HG02840 (cell line): ENCODE results near the gene MLX.
"Not testable (repeated sequence)": the region's sequence is repeated elsewhere in the genome, so short reads cannot be mapped to it uniquely, and the experiment has no call there.

Experiments used
- ATAC-seq: cut with Tn5 transposase; IDR thresholded peaks from one replicate; pipeline ENCODE4 v1.9.1; 2021; ENCODE audit warnings: mild to moderate bottlenecking, moderate library complexity, moderate number of reproducible peaks; ENCODE audit not compliant: unreplicated experiment, low FRiP score

Gene MLX

GRCh38 chr17:42613699-42614295, 46.9 kb downstream of the MLX start:
- ATAC-seq: no peak

- ATAC-seq: no peak
Observed at GRCh38 chr17:42617956-42618431, 51.1 kb downstream of the MLX start.

GRCh38 chr17:42618442-42619150, 51.7 kb downstream of the MLX start:
- no peak for ATAC-seq

- ATAC-seq: not testable (repeated sequence)
Observed at GRCh38 chr17:42621987-42622386, 55.1 kb downstream of the MLX start.
